ENCODE results near the gene KLHL35. TPM values are rescaled to one million over a fixed set of nuclear protein-coding genes. Genes with fewer than 3 reads are reported as not detected.

The KLHL35 gene
- total and polyA plus RNA-seq, 3 donors from 2014 or later, result 15.4 to 58.2 (median 51.2) TPM

- WGBS, 2 donors, result 92 to 95% methylated on average over 10 of the region's 10 CpGs
- Histone ChIP-seq H3K27ac (no peak overlapping the region), H3K27me3 (no peaks in the 10 kb centered on the region), H3K4me3 (no peak overlapping the region), H3K9me3 (no peaks in the 10 kb centered on the region), H3K4me1 (no peaks in the 10 kb centered on the region), H3K36me3 (ENCODE audit: low read depth, missing control alignments) (no peaks in the 10 kb centered on the region)
- no peak for DNase-seq
- TF ChIP-seq POLR2A (IDR thresholded peaks at IDR 0.05) (no peak), CTCF (IDR thresholded peaks at IDR 0.05) (no peak)
- intact Hi-C loops (cut with DNase I; ENCODE audit: low total_unique reads), result no loop called here
These were observed 47.5 kb upstream of the KLHL35 start for GRCh38 chr11:75480185-75481175.

GRCh38 chr11:75479597-75480145 lies 46.7 kb upstream of the KLHL35 start:
- DNase-seq, result no peak
- TF ChIP-seq CTCF (IDR thresholded peaks at IDR 0.05), result no peak
- no peak for TF ChIP-seq POLR2A (IDR thresholded peaks at IDR 0.05)
- H3K9me3 ChIP-seq, result no peaks in the 10 kb centered on the region
- WGBS, 2 donors, result 77 to 78% methylated on average over 4 of the region's 4 CpGs
- no peaks in the 10 kb centered on the region for H3K27me3 ChIP-seq
- intact Hi-C loops (cut with DNase I; ENCODE audit: low total_unique reads), result no loop called here
- H3K27ac ChIP-seq, result no peak overlapping the region
- no peak overlapping the region for H3K4me3 ChIP-seq
- H3K4me1 ChIP-seq, result no peaks in the 10 kb centered on the region
- H3K36me3 ChIP-seq (ENCODE audit: low read depth, missing control alignments), result no peaks in the 10 kb centered on the region

DNA sequence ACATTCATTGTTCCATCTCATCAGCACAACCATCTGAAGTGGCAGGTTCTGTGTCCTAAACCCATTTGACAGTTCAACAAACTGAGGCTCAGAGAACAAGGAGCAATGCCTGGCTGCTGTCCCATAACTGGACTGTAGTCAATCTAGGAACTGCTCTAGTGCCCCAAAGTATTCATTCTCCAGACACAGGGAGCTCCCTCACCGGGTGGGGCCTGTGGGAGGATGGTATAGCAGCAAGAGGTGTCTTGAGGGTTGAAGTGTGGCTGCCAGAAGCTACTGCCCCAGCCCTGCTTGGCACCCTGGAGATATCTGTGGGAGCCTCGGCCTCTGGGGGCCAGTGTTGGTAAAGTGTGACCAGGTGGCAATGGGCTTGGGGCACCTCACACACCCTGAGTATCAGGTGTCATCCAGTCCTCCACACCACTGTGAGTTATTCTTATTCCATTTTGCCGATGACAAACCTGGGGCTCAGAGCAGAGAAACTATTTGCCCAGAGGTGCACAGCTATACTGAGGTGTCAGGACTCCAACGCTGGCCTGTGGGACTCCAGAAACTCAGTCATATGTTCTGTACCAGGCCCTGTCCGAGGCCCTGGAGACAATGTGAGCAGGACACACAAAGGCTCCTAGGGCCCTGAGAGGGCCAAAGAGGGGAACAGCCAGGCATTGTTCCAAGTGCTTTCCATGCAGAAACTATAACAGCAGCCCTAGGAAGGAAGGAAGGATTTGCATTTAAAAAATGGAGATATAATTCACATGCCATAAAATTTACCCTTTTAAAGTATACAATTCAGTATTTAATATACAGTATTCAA lies 46.0 kb upstream of the KLHL35 start:
- Histone ChIP-seq H3K9me3 (no peaks in the 10 kb centered on the region), H3K36me3 (ENCODE audit: low read depth, missing control alignments) (no peaks in the 10 kb centered on the region), H3K27ac (no peak overlapping the region), H3K4me3 (no peak overlapping the region), H3K4me1 (no peaks in the 10 kb centered on the region), H3K27me3 (no peaks in the 10 kb centered on the region)
- WGBS, 2 donors, result 72 to 74% methylated on average over 5 of the region's 5 CpGs
- no peak for DNase-seq
- TF ChIP-seq POLR2A (IDR thresholded peaks at IDR 0.05), result no peak
- TF ChIP-seq CTCF (IDR thresholded peaks at IDR 0.05), result no peak
- intact Hi-C loops (cut with DNase I; ENCODE audit: low total_unique reads), result no loop called here

GRCh38 chr11:75477614-75477935 lies 44.6 kb upstream of the KLHL35 start:
- 67 to 91% methylated on average over 1 to 12 of the region's 12 CpGs for WGBS, 2 donors
- no peak for DNase-seq
- H3K27ac ChIP-seq, result no peak overlapping the region
- no peaks in the 10 kb centered on the region for H3K27me3 ChIP-seq
- no peak overlapping the region for H3K4me3 ChIP-seq
- intact Hi-C loops (cut with DNase I; ENCODE audit: low total_unique reads), result no loop called here
- no peaks in the 10 kb centered on the region for H3K4me1 ChIP-seq
- no peaks in the 10 kb centered on the region for H3K9me3 ChIP-seq
- no peaks in the 10 kb centered on the region for H3K36me3 ChIP-seq (ENCODE audit: low read depth, missing control alignments)
- no peak for TF ChIP-seq CTCF (IDR thresholded peaks at IDR 0.05)
